Activated CD8-positive, alpha-beta memory T cell treated with anti-CD3 and anti-CD28 coated beads, Interleukin-2, amount 50 U/mL, for 1 hour (primary cell): Measurements from ENCODE around the gene ITGAL.
A peak's percentile ranks its signal among the peaks of the same experiment; 100 is the strongest.

ENCODE experiments used
- DNase-seq: peaks from one replicate; pipeline ENCODE4 v3.0.0-alpha.2; 2020; ENCODE audit errors: extremely low read depth

ITGAL gene

GRCh38 chr16:30541502-30542329 is 69.2 kb downstream of the ITGAL start:
- DNase-seq, result no peak

- DNase-seq, result no peak
These were observed 70.5 kb downstream of the ITGAL start for GRCh38 chr16:30543067-30543466.

DNA sequence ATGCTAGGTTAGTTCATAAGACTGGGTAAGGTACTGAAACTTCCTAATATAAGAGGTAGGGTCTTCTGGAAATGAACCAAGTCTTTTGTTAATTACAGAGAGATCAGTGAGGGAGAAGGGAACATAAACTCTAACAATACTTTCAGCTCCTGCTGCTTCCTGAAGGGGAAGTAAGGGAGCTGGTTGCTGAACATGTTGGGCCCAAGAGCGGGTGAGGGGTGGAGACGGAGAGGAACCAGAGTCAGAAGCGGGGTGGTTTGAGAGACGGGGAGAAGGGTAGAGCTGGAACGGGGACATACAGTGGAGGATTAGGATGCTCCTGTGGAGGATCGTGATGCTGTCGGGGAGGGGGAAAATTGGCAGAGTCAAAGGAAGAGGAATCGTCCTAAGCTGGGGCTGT is 73.6 kb downstream of the ITGAL start:
- no peak for DNase-seq

DNA sequence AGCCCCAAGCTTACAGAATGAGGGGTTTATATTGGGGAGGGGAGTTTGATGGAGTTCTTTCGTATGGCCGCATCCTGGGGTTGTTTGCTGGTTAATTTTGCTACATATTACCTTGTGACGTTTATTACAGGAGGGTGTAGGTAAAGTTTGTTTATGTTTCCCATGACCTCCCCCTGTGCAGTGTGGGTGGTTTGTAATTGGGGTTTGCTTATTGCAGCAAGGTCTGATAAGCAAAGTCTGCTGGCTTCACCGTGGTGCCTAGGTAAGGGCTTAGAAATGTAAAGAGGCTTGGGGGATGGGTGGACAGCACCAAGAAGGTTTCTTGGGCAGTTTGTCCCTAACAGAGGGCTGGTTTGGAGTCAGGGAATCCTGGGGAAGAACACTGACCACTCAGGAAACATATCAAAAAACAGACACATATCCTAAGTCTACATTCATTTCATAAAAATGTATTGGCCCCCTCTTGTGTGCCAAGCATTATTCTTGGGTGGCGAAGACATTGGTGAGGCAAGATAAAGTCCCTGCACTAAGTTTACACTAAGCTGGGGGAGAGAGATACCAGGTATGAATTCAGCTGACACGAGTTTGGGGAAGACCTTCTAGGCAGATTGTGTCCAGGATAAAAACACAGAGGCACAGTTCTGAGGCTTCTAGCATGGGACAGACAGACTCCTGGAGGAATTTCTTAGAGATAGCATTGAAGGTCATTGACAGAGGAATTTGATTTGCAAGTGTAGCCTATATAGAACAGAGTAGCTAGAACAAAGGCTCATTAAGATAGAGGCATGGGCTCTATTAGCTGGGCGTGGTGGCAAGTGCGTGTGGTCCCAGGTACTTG is 76.1 kb downstream of the ITGAL start:
- no peak for DNase-seq

GRCh38 chr16:30551781-30552180 is 79.2 kb downstream of the ITGAL start:
- DNase-seq, result peak; percentile 53

- no peak for DNase-seq
These were observed 80.4 kb downstream of the ITGAL start for GRCh38 chr16:30552956-30553355.

- DNase-seq, result no peak
These were observed 80.9 kb downstream of the ITGAL start for GRCh38 chr16:30553393-30553899.

DNA sequence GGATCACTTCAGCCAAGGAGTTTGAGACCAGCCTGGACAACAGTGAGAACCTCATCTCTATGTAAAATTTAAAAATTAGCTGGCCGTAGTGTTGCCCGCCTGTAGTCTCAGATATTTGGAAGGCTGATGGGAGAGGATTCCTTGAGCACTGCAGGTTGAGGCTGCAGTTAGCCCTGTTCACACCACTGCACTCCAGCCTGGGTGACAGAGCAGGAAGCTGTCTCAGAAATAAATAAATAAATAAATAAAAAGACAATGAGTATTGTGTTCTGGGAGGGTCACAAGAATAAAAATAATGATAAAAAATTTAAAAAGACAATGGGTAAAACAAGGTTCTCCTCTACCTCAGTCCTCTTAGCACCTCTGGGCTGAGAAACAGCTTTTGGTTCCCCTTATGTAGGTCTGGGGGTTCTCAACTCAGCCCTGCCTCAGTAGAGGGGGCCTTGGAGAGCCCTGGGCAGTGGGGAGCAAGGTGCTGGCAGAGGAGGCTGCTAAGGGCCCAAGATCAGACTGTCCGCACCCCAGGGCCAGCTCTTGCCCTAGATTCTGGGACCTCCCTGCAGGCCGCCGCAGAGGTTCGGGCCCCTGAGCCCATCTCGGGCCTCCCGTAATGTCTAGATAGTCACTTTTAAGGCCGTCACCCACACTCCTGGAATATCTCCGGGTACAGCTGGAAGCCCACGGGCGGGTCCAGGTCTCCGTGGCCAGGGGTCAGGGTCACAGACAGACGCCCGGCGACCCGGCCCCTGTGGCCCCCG is 82.2 kb downstream of the ITGAL start:
- DNase-seq, result no peak

GRCh38 chr16:30555315-30556124 is 83.0 kb downstream of the ITGAL start:
- no peak for DNase-seq

GRCh38 chr16:30556125-30556473 is 83.6 kb downstream of the ITGAL start:
- DNase-seq, result no peak

DNA sequence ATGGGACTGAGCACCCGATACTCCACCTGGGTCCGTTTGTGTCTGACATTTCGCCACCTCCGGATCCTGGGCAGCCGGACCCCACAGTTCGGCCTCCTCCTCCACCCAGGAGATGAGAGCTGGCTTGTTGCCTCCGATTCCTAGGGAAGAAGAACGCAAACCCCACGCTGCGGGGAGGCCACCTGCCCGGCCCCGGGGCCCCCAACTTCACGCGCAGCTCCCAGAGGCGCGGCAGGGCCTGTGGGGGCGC is 85.1 kb downstream of the ITGAL start:
- DNase-seq, result no peak

- DNase-seq, result peak; percentile 96
These were observed 85.6 kb downstream of the ITGAL start, which contains the start of gene ZNF764 for GRCh38 chr16:30557957-30558788. TSS of gene ZNF764 (minus strand) at chr16:30558374. CDS start at chr16:30558182, 192 bp downstream.

GRCh38 chr16:30558789-30559377 is 86.3 kb downstream of the ITGAL start:
- DNase-seq, result no peak

DNA sequence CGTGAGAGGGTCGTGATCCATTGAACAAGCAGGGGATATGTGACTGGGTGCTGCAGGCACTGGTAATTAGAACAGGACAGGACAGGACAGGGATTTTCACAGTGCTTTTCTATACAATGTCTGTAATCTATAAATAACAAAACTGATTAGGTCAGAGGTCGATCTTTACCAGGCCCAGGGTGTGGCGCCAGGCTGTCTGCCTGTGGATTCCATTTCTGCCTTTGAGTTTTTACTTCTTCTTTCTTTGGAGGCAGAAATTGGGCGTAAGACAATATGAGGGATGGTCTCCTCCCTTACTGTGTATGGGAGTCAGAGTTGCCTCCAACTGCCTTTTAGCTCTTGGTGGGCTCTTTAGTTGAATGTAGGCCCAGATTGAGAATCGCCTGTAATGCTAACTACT is 87.1 kb downstream of the ITGAL start:
- no peak for DNase-seq

DNA sequence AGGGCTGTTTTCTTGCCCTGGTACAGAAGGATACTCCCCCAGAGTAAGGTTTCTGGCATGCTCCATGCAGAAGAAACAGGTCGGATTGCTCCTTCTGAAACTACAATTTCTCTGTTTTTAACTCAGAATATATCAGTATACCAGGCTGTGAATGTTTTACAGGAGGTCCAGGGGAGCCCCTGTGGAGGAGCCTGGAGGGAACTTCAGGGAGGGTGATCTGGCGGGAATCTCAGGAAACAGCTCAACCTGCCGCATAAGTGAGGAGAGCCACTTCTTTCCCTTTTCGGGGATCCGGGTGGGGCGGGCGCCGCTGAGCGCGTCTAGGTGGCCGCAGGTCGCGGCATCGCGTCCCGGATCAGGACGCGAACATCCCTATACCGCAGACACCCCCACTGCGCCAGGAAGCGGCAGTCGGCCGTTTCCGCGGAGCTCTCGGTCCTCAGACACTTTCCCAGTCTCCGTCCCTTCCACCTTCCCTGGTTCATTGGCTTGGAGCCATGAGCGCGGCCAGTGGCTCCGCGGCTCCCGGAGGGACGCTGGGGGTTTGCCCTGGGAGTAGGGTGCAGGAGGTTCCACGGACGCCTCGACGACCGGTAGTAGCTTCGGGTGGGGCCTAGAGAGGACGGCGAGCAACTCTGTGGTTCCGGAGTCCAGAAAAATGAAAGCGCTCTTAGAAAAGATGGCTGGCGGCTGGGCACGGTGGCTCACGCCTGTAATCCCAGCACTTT is 88.7 kb downstream of the ITGAL start:
- DNase-seq, result no peak

DNA sequence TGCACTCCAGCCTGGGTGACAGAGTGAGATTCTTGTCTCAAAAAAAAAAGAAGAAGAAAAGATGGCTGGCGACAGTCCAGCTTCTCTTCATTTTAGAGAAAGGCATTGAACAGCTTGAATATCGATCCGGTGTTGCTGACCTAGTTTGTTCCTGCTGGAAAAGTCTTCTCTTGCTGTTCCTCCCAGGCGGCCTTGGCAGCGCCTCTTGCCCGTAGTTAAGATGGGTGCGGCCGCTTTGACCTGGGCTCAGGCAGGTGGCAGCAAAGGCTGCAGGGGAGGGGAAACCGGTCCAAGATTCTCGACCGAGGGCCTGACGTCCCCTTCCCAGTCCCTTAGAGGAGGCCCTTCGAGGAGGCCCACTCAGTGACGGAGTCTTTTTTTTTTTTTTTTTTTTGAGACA is 89.5 kb downstream of the ITGAL start:
- no peak for DNase-seq

DNA sequence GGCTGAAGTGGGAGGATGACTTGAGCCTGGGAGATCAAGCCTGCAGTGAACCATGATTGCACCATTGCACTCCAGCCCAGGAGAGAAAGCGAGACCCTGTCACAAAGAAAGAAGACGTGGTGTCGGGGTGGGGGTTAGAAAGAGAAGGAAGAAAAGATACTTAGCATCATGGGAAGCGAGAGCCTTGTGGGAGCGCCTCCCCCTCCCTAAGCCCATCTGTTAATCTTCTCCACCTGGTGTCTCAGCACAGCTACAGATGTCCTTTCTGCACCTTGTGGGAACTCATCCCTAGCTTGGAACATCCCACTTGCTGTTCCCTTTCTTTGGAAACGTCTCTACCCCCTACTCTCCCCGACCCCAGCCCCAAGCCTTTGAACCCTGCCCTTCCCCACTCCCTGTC is 93.0 kb downstream of the ITGAL start:
- no peak for DNase-seq

DNA sequence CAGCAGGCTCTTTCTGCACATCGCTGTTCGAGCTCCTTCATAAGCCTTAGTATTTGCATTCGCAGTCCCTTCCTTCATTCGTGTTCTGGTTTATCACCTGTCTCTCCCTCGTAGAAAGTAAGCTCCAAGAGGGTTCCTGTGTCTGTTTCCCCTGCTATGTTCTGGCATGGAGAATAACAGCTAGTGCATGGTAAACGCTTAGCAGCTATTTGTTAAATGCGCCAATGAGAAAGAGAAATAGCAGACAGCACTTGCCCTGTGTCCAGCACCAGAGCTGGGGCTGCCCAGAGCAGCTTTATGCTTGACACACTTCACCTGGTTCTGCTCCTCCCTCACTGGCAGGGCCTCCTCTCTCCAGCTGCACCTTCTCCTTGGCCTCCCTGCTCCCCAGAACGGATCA is 93.4 kb downstream of the ITGAL start:
- DNase-seq, result no peak

- DNase-seq, result no peak
These were observed 94.0 kb downstream of the ITGAL start for GRCh38 chr16:30566531-30566930.
